ENCODE results near the gene DUSP1. TPM values are rescaled to one million over a fixed set of nuclear protein-coding genes. Genes with fewer than 3 reads are reported as not detected.

Gene DUSP1
- total RNA-seq, 1 donor from 2014 or later: 25.3 TPM

- Mint-ChIP-seq H3K4me1 (ENCODE audit: unreplicated experiment) (peaks cover 26% of the 10 kb centered on the region), H3K4me3 (ENCODE audit: unreplicated experiment) (no peak overlapping the region), H3K27me3 (ENCODE audit: unreplicated experiment) (peaks cover 23% of the 10 kb centered on the region), H3K9me3 (ENCODE audit: unreplicated experiment) (no peaks in the 10 kb centered on the region), H3K36me3 (ENCODE audit: low read depth, unreplicated experiment) (peaks cover under 1% of the 10 kb centered on the region), H3K27ac (ENCODE audit: unreplicated experiment) (peak overlapping the region; percentile 30)
- TF ChIP-seq CTCF (IDR thresholded peaks at IDR 0.05; ENCODE audit: unreplicated experiment): no peak
- no peak for DNase-seq (ENCODE audit: low spot score)
These were observed 2.8 kb upstream of the DUSP1 start for GRCh38 chr5:172773481-172774469.

GRCh38 chr5:172772112-172772906 lies 1.3 kb upstream of the DUSP1 start:
- Mint-ChIP-seq H3K27me3 (ENCODE audit: unreplicated experiment) (peaks cover 26% of the 10 kb centered on the region), H3K9me3 (ENCODE audit: unreplicated experiment) (no peaks in the 10 kb centered on the region), H3K4me3 (ENCODE audit: unreplicated experiment) (peak overlapping the region; percentile 87), H3K36me3 (ENCODE audit: low read depth, unreplicated experiment) (peaks cover 4% of the 10 kb centered on the region), H3K27ac (ENCODE audit: unreplicated experiment) (peak overlapping the region; percentile 95), H3K4me1 (ENCODE audit: unreplicated experiment) (peaks cover 30% of the 10 kb centered on the region)
- peak; percentile 86 for DNase-seq (ENCODE audit: low spot score)
- TF ChIP-seq CTCF (IDR thresholded peaks at IDR 0.05; ENCODE audit: unreplicated experiment): peak; percentile 92

- H3K4me1 Mint-ChIP-seq (ENCODE audit: unreplicated experiment): peaks cover 32% of the 10 kb centered on the region
- H3K27ac Mint-ChIP-seq (ENCODE audit: unreplicated experiment): peak overlapping the region; percentile 95
These were observed 580 bp upstream of the DUSP1 start for GRCh38 chr5:172771439-172772111.

GRCh38 chr5:172770374-172770674 lies 671 bp downstream of the DUSP1 start:
- Mint-ChIP-seq H3K36me3 (ENCODE audit: low read depth, unreplicated experiment) (peaks cover 7% of the 10 kb centered on the region), H3K4me3 (ENCODE audit: unreplicated experiment) (peak overlapping the region; percentile 96), H3K27ac (ENCODE audit: unreplicated experiment) (peak overlapping the region; percentile 93), H3K4me1 (ENCODE audit: unreplicated experiment) (peaks cover 37% of the 10 kb centered on the region), H3K9me3 (ENCODE audit: unreplicated experiment) (no peaks in the 10 kb centered on the region), H3K27me3 (ENCODE audit: unreplicated experiment) (peaks cover 26% of the 10 kb centered on the region)
- TF ChIP-seq CTCF (IDR thresholded peaks at IDR 0.05; ENCODE audit: unreplicated experiment): no peak
- DNase-seq (ENCODE audit: low spot score): peak; percentile 22

More at GRCh38 chr5:172771439-172772111, 580 bp upstream of the DUSP1 start:
- peaks cover 4% of the 10 kb centered on the region for H3K36me3 Mint-ChIP-seq (ENCODE audit: low read depth, unreplicated experiment)
- H3K27me3 Mint-ChIP-seq (ENCODE audit: unreplicated experiment): peaks cover 26% of the 10 kb centered on the region
- TF ChIP-seq CTCF (IDR thresholded peaks at IDR 0.05; ENCODE audit: unreplicated experiment): no peak
- peak overlapping the region; percentile 87 for H3K4me3 Mint-ChIP-seq (ENCODE audit: unreplicated experiment)
- no peak for DNase-seq (ENCODE audit: low spot score)
- H3K9me3 Mint-ChIP-seq (ENCODE audit: unreplicated experiment): no peaks in the 10 kb centered on the region

Measured in endothelial cell (in vitro differentiated cells).